Suprapubic skin (tissue), 4 donors: ENCODE data around the gene CAMTA1. TPM values are rescaled to one million over a fixed set of nuclear protein-coding genes. Genes with fewer than 3 reads are reported as not detected.
A peak's percentile ranks its signal among the peaks of the same experiment; 100 is the strongest.

ENCODE experiments used
- DNase-seq, 2 donors: peaks; one replicate each; pipeline ENCODE4 v3.0.0-alpha.2; 2019; ENCODE audit warnings: low spot score in 2 of 2
- H3K27ac ChIP-seq: fragments of 200-600 bp; sonication (generic); one replicate; pipeline ENCODE4 v1.5.1; 2019
- H3K27me3 ChIP-seq: fragments of 200-600 bp; sonication (generic); one replicate; pipeline ENCODE4 v1.5.1; 2019
- H3K36me3 ChIP-seq: fragments of 200-600 bp; sonication (generic); one replicate; pipeline ENCODE4 v1.5.1; 2019
- H3K4me1 ChIP-seq: fragments of 200-600 bp; sonication (generic); one replicate; pipeline ENCODE4 v1.5.1; 2019
- H3K4me3 ChIP-seq: fragments of 200-600 bp; sonication (generic); one replicate; pipeline ENCODE4 v1.5.1; 2019; ENCODE audit warnings: mild to moderate bottlenecking
- H3K9me3 ChIP-seq: fragments of 200-600 bp; sonication (generic); one replicate; pipeline ENCODE4 v1.5.1; 2019
- CTCF ChIP-seq, 2 donors: fragments of 200-600 bp in 1 of 2; fragments of 450-650 bp in 1 of 2; sonication (generic) in 1 of 2; IDR thresholded peaks; one replicate each; pipeline ENCODE4 v1.5.1; 2016 to 2019; ENCODE audit warnings: antibody characterized with exemption in 2 of 2, mild to moderate bottlenecking in 1 of 2, moderate library complexity in 1 of 2
- EP300 ChIP-seq: sonication (generic); formaldehyde crosslinking; IDR thresholded peaks from one replicate; pipeline ENCODE4 v1.6.1; 2017; ENCODE audit warnings: antibody characterized with exemption
- POLR2A ChIP-seq, 2 donors: fragments of 450-650 bp; IDR thresholded peaks; one replicate each; pipeline ENCODE4 v1.6.1; 2017; ENCODE audit warnings: antibody characterized with exemption in 2 of 2, mild to moderate bottlenecking in 2 of 2, moderate library complexity in 2 of 2
- POLR2AphosphoS5 ChIP-seq, 3 donors: sonication (generic); formaldehyde crosslinking; IDR thresholded peaks; one replicate each; pipeline ENCODE4 v1.6.1; 2017; ENCODE audit warnings: antibody characterized with exemption in 3 of 3
- WGBS: methylation state at CpG from one replicate; pipeline ENCODE4 v1.1.5; 2018; 5-methylcytosine and 5-hydroxymethylcytosine counted together
- total RNA-seq, 4 donors: library from RNA; depleted of rRNA; stranded (reverse); fragments of >200 nt; gene quantifications; one replicate each; pipeline ENCODE4 v1.1.0, GENCODE V29; 2016

CAMTA1 gene
- total RNA-seq, 4 donors from 2014 or later: 40.4 to 54.1 (median 46.6) TPM

DNA sequence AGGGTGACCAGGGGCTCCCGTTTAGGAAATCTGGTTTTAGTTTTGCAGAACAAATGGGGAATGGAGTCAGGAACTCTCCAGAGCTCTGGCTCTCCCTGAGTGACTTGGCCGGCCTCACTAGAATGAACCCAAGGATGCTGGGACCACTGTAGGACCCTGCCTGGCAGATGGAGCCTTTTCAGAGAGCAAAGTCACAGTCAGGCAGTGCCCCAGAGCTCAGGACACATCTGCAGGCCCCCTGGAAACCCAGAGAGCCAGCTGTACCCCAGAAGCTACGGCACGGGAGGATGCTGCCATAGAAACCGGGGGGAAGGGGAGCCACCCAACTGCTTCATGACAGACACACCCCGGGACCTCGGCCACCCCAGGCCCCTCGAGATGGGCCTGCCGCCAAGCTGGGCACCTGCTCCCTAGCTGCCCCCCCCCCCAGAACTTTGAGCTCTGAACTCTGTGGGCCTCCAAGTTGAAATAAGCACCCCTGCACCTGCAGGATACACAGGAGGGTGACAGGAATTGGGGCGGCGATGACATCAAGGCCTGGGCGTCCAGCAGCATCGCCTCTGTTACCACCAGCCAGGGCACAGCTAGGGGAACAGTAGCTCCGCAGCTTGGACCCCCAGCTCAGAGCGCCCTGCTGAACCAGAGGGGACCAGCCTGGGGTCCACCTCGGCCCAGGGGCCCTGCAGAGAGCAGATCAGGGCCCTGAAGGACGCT is 894.1 kb downstream of the CAMTA1 start:
- no peak for DNase-seq
- 84% methylated on average over 11 of the region's 17 CpGs for WGBS
- Histone ChIP-seq H3K4me1 (peaks cover 16% of the 10 kb centered on the region), H3K27me3 (no peaks in the 10 kb centered on the region), H3K27ac (no peak overlapping the region), H3K9me3 (no peaks in the 10 kb centered on the region), H3K4me3 (peak overlapping the region; percentile 73), H3K36me3 (no peaks in the 10 kb centered on the region)
- TF ChIP-seq POLR2A (IDR thresholded peaks at IDR 0.05) (no peak), EP300 (no peak), CTCF (IDR thresholded peaks at IDR 0.05) (no peak), POLR2AphosphoS5 (IDR thresholded peaks at IDR 0.05) (no peak)

DNA sequence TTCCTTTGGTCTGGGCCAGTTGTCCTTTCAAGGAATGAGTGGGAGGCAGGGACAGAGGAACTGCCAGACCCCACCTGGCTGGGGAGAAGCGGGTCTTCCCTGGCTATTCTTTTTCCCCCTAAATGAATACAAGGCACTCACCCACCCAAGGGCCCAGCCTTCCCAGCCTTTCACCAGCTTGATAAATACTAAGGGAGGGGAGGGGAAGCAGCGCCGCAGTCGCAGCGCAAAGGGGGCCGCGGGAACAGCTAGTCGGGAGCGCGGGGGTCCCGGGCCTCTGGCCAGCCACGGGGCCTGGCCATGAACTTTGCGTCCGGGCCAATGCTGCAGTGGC is 894.6 kb downstream of the CAMTA1 start:
- DNase-seq: no peak
- no CpG with 5 or more reads among the region's 14 CpGs for WGBS
- Histone ChIP-seq H3K4me1 (peaks cover 16% of the 10 kb centered on the region), H3K36me3 (no peaks in the 10 kb centered on the region), H3K27ac (peak overlapping the region; percentile 12), H3K4me3 (peak overlapping the region; percentile 73), H3K27me3 (no peaks in the 10 kb centered on the region), H3K9me3 (no peaks in the 10 kb centered on the region)
- no peak for TF ChIP-seq CTCF (IDR thresholded peaks at IDR 0.05)
- no peak for TF ChIP-seq EP300
- no peak for TF ChIP-seq POLR2AphosphoS5 (IDR thresholded peaks at IDR 0.05)
- no peak for TF ChIP-seq POLR2A (IDR thresholded peaks at IDR 0.05)

- H3K27me3 ChIP-seq: no peaks in the 10 kb centered on the region
- TF ChIP-seq CTCF (IDR thresholded peaks at IDR 0.05) (no peak), POLR2A (IDR thresholded peaks at IDR 0.05) (no peak), POLR2AphosphoS5 (IDR thresholded peaks at IDR 0.05) (no peak), EP300 (no peak)
- no peak for DNase-seq
- no peaks in the 10 kb centered on the region for H3K36me3 ChIP-seq
- H3K9me3 ChIP-seq: no peaks in the 10 kb centered on the region
- 2% methylated on average over 22 of the region's 89 CpGs for WGBS
- peak overlapping the region; percentile 73 for H3K4me3 ChIP-seq
- peaks cover 16% of the 10 kb centered on the region for H3K4me1 ChIP-seq
- peak overlapping the region; percentile 12 for H3K27ac ChIP-seq
Measured at GRCh38 chr1:7680207-7680954, 895.1 kb downstream of the CAMTA1 start.

GRCh38 chr1:7680955-7681268 is 895.7 kb downstream of the CAMTA1 start:
- Histone ChIP-seq H3K4me1 (peaks cover 16% of the 10 kb centered on the region), H3K27ac (no peak overlapping the region), H3K4me3 (peak overlapping the region; percentile 73), H3K9me3 (no peaks in the 10 kb centered on the region), H3K27me3 (no peaks in the 10 kb centered on the region), H3K36me3 (no peaks in the 10 kb centered on the region)
- WGBS: no CpG with 5 or more reads among the region's 16 CpGs
- DNase-seq: no peak
- no peak for TF ChIP-seq POLR2AphosphoS5 (IDR thresholded peaks at IDR 0.05)
- no peak for TF ChIP-seq EP300
- no peak for TF ChIP-seq POLR2A (IDR thresholded peaks at IDR 0.05)
- TF ChIP-seq CTCF (IDR thresholded peaks at IDR 0.05): no peak

GRCh38 chr1:7681401-7681800 is 896.1 kb downstream of the CAMTA1 start:
- Histone ChIP-seq H3K9me3 (no peaks in the 10 kb centered on the region), H3K4me3 (no peak overlapping the region), H3K27me3 (no peaks in the 10 kb centered on the region), H3K36me3 (no peaks in the 10 kb centered on the region), H3K27ac (no peak overlapping the region), H3K4me1 (peaks cover 16% of the 10 kb centered on the region)
- no peak for DNase-seq
- WGBS: 92% methylated on average over 5 of the region's 6 CpGs
- no peak for TF ChIP-seq POLR2A (IDR thresholded peaks at IDR 0.05)
- no peak for TF ChIP-seq EP300
- no peak for TF ChIP-seq CTCF (IDR thresholded peaks at IDR 0.05)
- TF ChIP-seq POLR2AphosphoS5 (IDR thresholded peaks at IDR 0.05): no peak
